Neural crest cell (in vitro differentiated cells): ENCODE results near the gene DNM3. TPM values are rescaled to one million over a fixed set of nuclear protein-coding genes. Genes with fewer than 3 reads are reported as not detected.

Source experiments
- DNase-seq: peaks from one replicate; pipeline ENCODE4 v3.0.0; 2021; ENCODE audit warnings: low read depth, mixed read lengths, low spot score
- H3K27ac Mint-ChIP-seq: one replicate; pipeline ENCODE4 v1.8.0; 2021; ENCODE audit warnings: mild to moderate bottlenecking, mixed read lengths; ENCODE audit not compliant: unreplicated experiment
- H3K27me3 Mint-ChIP-seq: 2 replicates; pipeline ENCODE4 v1.8.0; 2021; ENCODE audit warnings: low read depth, mild to moderate bottlenecking, mixed read lengths
- H3K36me3 Mint-ChIP-seq: 2 replicates; pipeline ENCODE4 v1.8.0; 2021; ENCODE audit warnings: low read depth, mild to moderate bottlenecking, mixed read lengths
- H3K4me1 Mint-ChIP-seq: 2 replicates; pipeline ENCODE4 v1.8.0; 2021; ENCODE audit warnings: mixed read lengths
- H3K4me3 Mint-ChIP-seq: one replicate; pipeline ENCODE4 v1.8.0; 2021; ENCODE audit warnings: mild to moderate bottlenecking, mixed read lengths
- H3K9me3 Mint-ChIP-seq: 2 replicates; pipeline ENCODE4 v1.8.0; 2021; ENCODE audit warnings: mixed read lengths
- CTCF ChIP-seq: fragments of 200-600 bp; sonication (generic); conservative IDR thresholded peaks from 2 replicates; pipeline ENCODE4 v1.5.0; 2021; ENCODE audit warnings: antibody characterized with exemption, mild to moderate bottlenecking
- total RNA-seq: library from RNA; stranded (reverse); gene quantifications from 2 replicates; pipeline ENCODE4 v1.2.1, GENCODE V29; 2021

DNM3 gene
- total RNA-seq, 1 donor from 2014 or later = 3.5 TPM

- peak overlapping the region; percentile 81 for H3K27ac Mint-ChIP-seq
- H3K27me3 Mint-ChIP-seq = no peaks in the 10 kb centered on the region
- H3K36me3 Mint-ChIP-seq = no peaks in the 10 kb centered on the region
- TF ChIP-seq CTCF = no peak
- H3K4me3 Mint-ChIP-seq = no peak overlapping the region
- H3K4me1 Mint-ChIP-seq = peaks cover 40% of the 10 kb centered on the region
- DNase-seq = no peak
- H3K9me3 Mint-ChIP-seq = no peaks in the 10 kb centered on the region
Measured at GRCh38 chr1:172399756-172400721, 558.7 kb downstream of the DNM3 start.

GRCh38 chr1:172400722-172401105 lies 559.4 kb downstream of the DNM3 start:
- no peak overlapping the region for H3K4me3 Mint-ChIP-seq
- peaks cover 39% of the 10 kb centered on the region for H3K4me1 Mint-ChIP-seq
- no peaks in the 10 kb centered on the region for H3K9me3 Mint-ChIP-seq
- TF ChIP-seq CTCF = no peak
- no peaks in the 10 kb centered on the region for H3K27me3 Mint-ChIP-seq
- no peak overlapping the region for H3K27ac Mint-ChIP-seq
- DNase-seq = no peak
- no peaks in the 10 kb centered on the region for H3K36me3 Mint-ChIP-seq

GRCh38 chr1:172401477-172401876 lies 560.2 kb downstream of the DNM3 start:
- H3K9me3 Mint-ChIP-seq = no peaks in the 10 kb centered on the region
- peaks cover 39% of the 10 kb centered on the region for H3K4me1 Mint-ChIP-seq
- TF ChIP-seq CTCF = no peak
- no peaks in the 10 kb centered on the region for H3K36me3 Mint-ChIP-seq
- H3K4me3 Mint-ChIP-seq = no peak overlapping the region
- no peak for DNase-seq
- no peaks in the 10 kb centered on the region for H3K27me3 Mint-ChIP-seq
- H3K27ac Mint-ChIP-seq = no peak overlapping the region

- peak; percentile 45 for TF ChIP-seq CTCF
- Mint-ChIP-seq H3K4me3 (no peak overlapping the region), H3K27me3 (no peaks in the 10 kb centered on the region), H3K27ac (no peak overlapping the region), H3K36me3 (no peaks in the 10 kb centered on the region), H3K9me3 (no peaks in the 10 kb centered on the region), H3K4me1 (peaks cover 39% of the 10 kb centered on the region)
- no peak for DNase-seq
Measured at GRCh38 chr1:172401892-172402291, 560.6 kb downstream of the DNM3 start.

- no peaks in the 10 kb centered on the region for H3K9me3 Mint-ChIP-seq
- peaks cover 33% of the 10 kb centered on the region for H3K4me1 Mint-ChIP-seq
- H3K27ac Mint-ChIP-seq = no peak overlapping the region
- no peaks in the 10 kb centered on the region for H3K27me3 Mint-ChIP-seq
- no peaks in the 10 kb centered on the region for H3K36me3 Mint-ChIP-seq
- no peak overlapping the region for H3K4me3 Mint-ChIP-seq
- TF ChIP-seq CTCF = no peak
- DNase-seq = no peak
Measured at GRCh38 chr1:172402878-172403569, 561.7 kb downstream of the DNM3 start.
